Endothelial cell of umbilical vein (primary cell): ENCODE measurements around the gene PLD1. TPM values are rescaled to one million over a fixed set of nuclear protein-coding genes. Genes with fewer than 3 reads are reported as not detected.

Experiments
- BruUV-seq: library from RNA; stranded (reverse); fragments of 400-500 nt; replicated peaks from 2 replicates; lab custom pipeline; 2021; lab: Mats Ljungman, UMichigan
- CTCF ChIA-PET: fragments of 300-600, 350-600 bp; sonication (Branson Sonifier 250); formaldehyde crosslinking; loops from one replicate; lab custom pipeline; 2021; ENCODE audit warnings: antibody characterized with exemption, inconsistent platforms; lab: Charles Lee
- POLR2A ChIA-PET: fragments of 300-600, 350-600 bp; sonication (Branson Sonifier 250); formaldehyde crosslinking; loops from one replicate; lab custom pipeline; 2021; ENCODE audit warnings: antibody characterized with exemption, inconsistent platforms; lab: Charles Lee
- DNase-seq: peaks from one replicate; pipeline ENCODE4 v3.0.0-alpha.2; 2011; ENCODE audit warnings: low read depth, low spot score
- FAIRE-seq: peaks from 2 replicates; lab custom pipeline; 2011; peaks lifted over from hg19 to GRCh38; lab: Jason Lieb, UNC
- H2AFZ ChIP-seq: 2 replicates; pipeline ENCODE4 v1.6.0; 2012; ENCODE audit warnings: low read depth, low read length, control low read depth, inconsistent platforms
- H3K27ac ChIP-seq: 2 replicates; pipeline ENCODE4 v1.5.1; 2011; ENCODE audit warnings: low read depth, mild to moderate bottlenecking, control low read depth, low read length, moderate library complexity; ENCODE audit not compliant: insufficient read depth
- H3K27me3 ChIP-seq, 2 experiments: 2 replicates each; pipeline versions ENCODE4 v1.6.0 to v1.6.1; 2011; ENCODE audit warnings: low read length in 2 of 2, mixed read lengths in 1 of 2; ENCODE audit not compliant: control insufficient read depth in 2 of 2, insufficient read depth in 2 of 2
- H3K36me3 ChIP-seq, 2 experiments: 2 replicates in 1 of 2; 3 replicates in 1 of 2; pipeline ENCODE4 v1.5.1; 2011; ENCODE audit warnings: low read length in 2 of 2, mild to moderate bottlenecking in 1 of 2, moderate library complexity in 1 of 2; ENCODE audit not compliant: control insufficient read depth in 2 of 2, insufficient read depth in 2 of 2; ENCODE audit errors: extremely low read depth in 1 of 2
- H3K4me1 ChIP-seq: 3 replicates; pipeline ENCODE4 v1.5.1; 2011; ENCODE audit warnings: mild to moderate bottlenecking, low read length; ENCODE audit not compliant: control insufficient read depth, insufficient read depth; ENCODE audit errors: extremely low read depth
- H3K4me2 ChIP-seq: 2 replicates; pipeline ENCODE4 v1.6.1; 2011; ENCODE audit warnings: low read length, control low read depth, mixed read lengths; ENCODE audit not compliant: insufficient read depth
- H3K4me3 ChIP-seq, 3 experiments: fragments of 200-600 bp in 1 of 3; sonication (generic), shearing (Covaris generic) in 1 of 3; replicated peaks in 1 of 3; 2 replicates each; pipeline ENCODE4 v1.5.1; 2011 to 2016; ENCODE audit warnings: control low read depth in 3 of 3, low read length in 3 of 3, mild to moderate bottlenecking in 2 of 3, inconsistent platforms in 1 of 3, low read depth in 1 of 3, moderate library complexity in 1 of 3; ENCODE audit not compliant: insufficient read depth in 1 of 3
- H3K79me2 ChIP-seq: 2 replicates; pipeline ENCODE4 v1.6.0; 2012; ENCODE audit warnings: low read length, inconsistent platforms; ENCODE audit not compliant: control insufficient read depth, insufficient read depth
- H3K9ac ChIP-seq: replicated peaks from 2 replicates; pipeline ENCODE3; 2011; ENCODE audit warnings: low read length, control low read depth; ENCODE audit not compliant: insufficient read depth; ENCODE audit errors: extremely low read depth
- H3K9me1 ChIP-seq: replicated peaks from 3 replicates; pipeline ENCODE4 v1.6.0; 2011; ENCODE audit warnings: mild to moderate bottlenecking, low read length; ENCODE audit not compliant: control insufficient read depth, insufficient read depth; ENCODE audit errors: extremely low read depth
- H3K9me3 ChIP-seq: replicated peaks from 2 replicates; pipeline ENCODE4 v1.5.1; 2012; ENCODE audit warnings: low read length, inconsistent platforms; ENCODE audit not compliant: control insufficient read depth, insufficient read depth
- H4K20me1 ChIP-seq: replicated peaks from 2 replicates; pipeline ENCODE3; 2011; ENCODE audit warnings: mild to moderate bottlenecking, low read length; ENCODE audit not compliant: control insufficient read depth, insufficient read depth; ENCODE audit errors: extremely low read depth
- CTCF ChIP-seq, 2 donors: IDR thresholded peaks; 1 replicate in 1 of 2; 2 replicates in 1 of 2; pipeline ENCODE4 v1.5.1; 2011; ENCODE audit warnings: low read length in 2 of 2, mild to moderate bottlenecking in 2 of 2, moderate library complexity in 2 of 2, control low read depth in 1 of 2, inconsistent platforms in 1 of 2, low read depth in 1 of 2; ENCODE audit not compliant: insufficient read depth in 1 of 2; ENCODE audit errors: extremely low read depth in 1 of 2
- EZH2 ChIP-seq: IDR thresholded peaks from 2 replicates; pipeline ENCODE4 v1.6.1; 2012; ENCODE audit warnings: borderline replicate concordance, low read depth, mild to moderate bottlenecking, moderate library complexity, low read length, inconsistent platforms; ENCODE audit not compliant: severe bottlenecking
- FOS ChIP-seq: IDR thresholded peaks from 2 replicates; pipeline ENCODE4 v1.6.1; 2011; ENCODE audit warnings: mild to moderate bottlenecking, low read length, moderate library complexity, borderline replicate concordance; ENCODE audit not compliant: insufficient read depth
- GATA2 ChIP-seq: IDR thresholded peaks from 2 replicates; pipeline ENCODE4 v1.7.0; 2011; ENCODE audit warnings: low read depth, mild to moderate bottlenecking, moderate library complexity, mixed read lengths, low read length; ENCODE audit not compliant: insufficient read length, insufficient read depth
- MAX ChIP-seq: IDR thresholded peaks from 2 replicates; pipeline ENCODE4 v1.6.1; 2011; ENCODE audit not compliant: insufficient read depth, insufficient read length
- MYC ChIP-seq: IDR thresholded peaks from one replicate; pipeline ENCODE4 v1.6.1; 2011; ENCODE audit warnings: mild to moderate bottlenecking, low read depth, low read length
- POLR2A ChIP-seq: IDR thresholded peaks from 2 replicates; pipeline ENCODE4 v1.6.1; 2012; ENCODE audit warnings: low read depth, mild to moderate bottlenecking, control low read depth, low read length
- POLR2AphosphoS5 ChIP-seq: IDR thresholded peaks from 2 replicates; pipeline ENCODE4 v1.6.1; 2012; ENCODE audit warnings: low read depth, mild to moderate bottlenecking, control low read depth, low read length, moderate library complexity; ENCODE audit not compliant: insufficient read depth
- dilution Hi-C: fragments of 300-500 bp; cut with MboI; formaldehyde crosslinking; loops from one replicate; pipeline ENCODE4 v1.15.0; 2019; ENCODE audit warnings: low sequenced_read_pairs; ENCODE audit not compliant: extremely low pct_ligation_motif_present
- intact Hi-C: fragments of 100-400 bp; cut with micrococcal nuclease; formaldehyde crosslinking; loops from one replicate; pipeline ENCODE4 v1.10.0; 2022
- polyA plus RNA-seq, 4 experiments: library from polyadenylated mRNA; depleted of rRNA in 3 of 4; stranded (reverse) in 3 of 4; unstranded in 1 of 4; fragments of >200 nt; gene quantifications; 2 replicates each; pipeline versions ENCODE4 v1.2.1 to v1.2.3, GENCODE V29; 2011 to 2012; ENCODE audit warnings: missing spikeins in 1 of 4
- total RNA-seq: library from RNA; stranded (reverse); gene quantifications from 2 replicates; pipeline ENCODE4 v1.2.3, GENCODE V29; 2021

The PLD1 gene
- total and polyA plus RNA-seq, 2 donors (not counting 3 experiments of a cell fraction or from before 2014, with no cell fraction given): 42.0 to 108 TPM

GRCh38 chr3:171736556-171736955, 73.7 kb downstream of the PLD1 start:
- Histone ChIP-seq H3K27ac (no peak overlapping the region), H4K20me1 (no peaks in the 10 kb centered on the region), H2AFZ (no peak overlapping the region), H3K27me3 (no peaks in the 10 kb centered on the region), H3K36me3 (peaks cover 12 to 13% of the 10 kb centered on the region in 2 experiments), H3K9me1 (no peaks in the 10 kb centered on the region), H3K79me2 (no peaks in the 10 kb centered on the region), H3K9ac (no peak overlapping the region), H3K9me3 (no peaks in the 10 kb centered on the region), H3K4me3 (no peak overlapping the region), H3K4me1 (no peaks in the 10 kb centered on the region), H3K4me2 (no peak overlapping the region)
- POLR2A ChIA-PET: no interaction called here
- CTCF ChIA-PET: interaction anchor here (1.0 to 1.4 kb wide), 3 partner anchors 21 to 36 kb away, joined by 3 to 4 read pairs (median 4); no protein-coding TSS in a partner anchor
- no TSS peak for BruUV-seq
- DNase-seq (no peak), FAIRE-seq (no peak)
- TF ChIP-seq POLR2AphosphoS5 (no peak), EZH2 (no peak), FOS (no peak), MYC (no peak), GATA2 (no peak), CTCF (IDR thresholded peaks at IDR 0.05; ENCODE audit: extremely low read depth in 1 of 2, insufficient read depth in 1 of 2, low read depth in 1 of 2, low read length in 2 of 2) (no peak), POLR2A (no peak), MAX (no peak)
- intact Hi-C loops (no loop called here), dilution Hi-C loops (no loop called here)
